ENCODE results near the gene PRELP. TPM values are rescaled to one million over a fixed set of nuclear protein-coding genes. Genes with fewer than 3 reads are reported as not detected.

PRELP gene
- total and polyA plus RNA-seq, 10 of the 15 experiments (the other 5 are each of a cell fraction or from before 2014, with no cell fraction given) = 0.03 to 0.05 TPM; not detected in 8

- intact Hi-C loops (cut with micrococcal nuclease; ENCODE audit: unreplicated experiment) = no loop called here
- FAIRE-seq = no peak
- no peak for TF ChIP-seq TCF7 (IDR thresholded peaks at IDR 0.05; ENCODE audit: borderline replicate concordance)
- no peak for TF ChIP-seq YY1 (IDR thresholded peaks at IDR 0.05; ENCODE audit: low read depth, low read length)
- TF ChIP-seq, protein P1, sequence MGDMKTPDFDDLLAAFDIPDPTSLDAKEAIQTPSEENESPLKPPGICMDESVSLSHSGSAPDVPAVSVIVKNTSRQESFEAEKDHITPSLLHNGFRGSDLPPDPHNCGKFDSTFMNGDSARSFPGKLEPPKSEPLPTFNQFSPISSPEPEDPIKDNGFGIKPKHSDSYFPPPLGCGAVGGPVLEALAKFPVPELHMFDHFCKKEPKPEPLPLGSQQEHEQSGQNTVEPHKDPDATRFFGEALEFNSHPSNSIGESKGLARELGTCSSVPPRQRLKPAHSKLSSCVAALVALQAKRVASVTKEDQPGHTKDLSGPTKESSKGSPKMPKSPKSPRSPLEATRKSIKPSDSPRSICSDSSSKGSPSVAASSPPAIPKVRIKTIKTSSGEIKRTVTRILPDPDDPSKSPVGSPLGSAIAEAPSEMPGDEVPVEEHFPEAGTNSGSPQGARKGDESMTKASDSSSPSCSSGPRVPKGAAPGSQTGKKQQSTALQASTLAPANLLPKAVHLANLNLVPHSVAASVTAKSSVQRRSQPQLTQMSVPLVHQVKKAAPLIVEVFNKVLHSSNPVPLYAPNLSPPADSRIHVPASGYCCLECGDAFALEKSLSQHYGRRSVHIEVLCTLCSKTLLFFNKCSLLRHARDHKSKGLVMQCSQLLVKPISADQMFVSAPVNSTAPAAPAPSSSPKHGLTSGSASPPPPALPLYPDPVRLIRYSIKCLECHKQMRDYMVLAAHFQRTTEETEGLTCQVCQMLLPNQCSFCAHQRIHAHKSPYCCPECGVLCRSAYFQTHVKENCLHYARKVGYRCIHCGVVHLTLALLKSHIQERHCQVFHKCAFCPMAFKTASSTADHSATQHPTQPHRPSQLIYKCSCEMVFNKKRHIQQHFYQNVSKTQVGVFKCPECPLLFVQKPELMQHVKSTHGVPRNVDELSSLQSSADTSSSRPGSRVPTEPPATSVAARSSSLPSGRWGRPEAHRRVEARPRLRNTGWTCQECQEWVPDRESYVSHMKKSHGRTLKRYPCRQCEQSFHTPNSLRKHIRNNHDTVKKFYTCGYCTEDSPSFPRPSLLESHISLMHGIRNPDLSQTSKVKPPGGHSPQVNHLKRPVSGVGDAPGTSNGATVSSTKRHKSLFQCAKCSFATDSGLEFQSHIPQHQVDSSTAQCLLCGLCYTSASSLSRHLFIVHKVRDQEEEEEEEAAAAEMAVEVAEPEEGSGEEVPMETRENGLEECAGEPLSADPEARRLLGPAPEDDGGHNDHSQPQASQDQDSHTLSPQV (IDR thresholded peaks at IDR 0.05) = no peak
- TF ChIP-seq E2F4 (IDR thresholded peaks at IDR 0.05; ENCODE audit: low read depth, low read length) = no peak
- no peak for TF ChIP-seq HDAC6 (IDR thresholded peaks at IDR 0.05; ENCODE audit: unreplicated experiment)
- TF ChIP-seq ZNF217 (IDR thresholded peaks at IDR 0.05) = no peak
- TF ChIP-seq SUPT20H (IDR thresholded peaks at IDR 0.05; ENCODE audit: borderline replicate concordance, control insufficient read depth, low read depth, low read length) = no peak
- Histone ChIP-seq H3K27me3 (replicated peaks in 1 of 2; ENCODE audit: control insufficient read depth in 2 of 2, insufficient read depth in 2 of 2, low read length in 1 of 2) (no peaks in the 10 kb centered on the region; a peak in 2 of 4 replicates), H4K20me1 (ENCODE audit: control insufficient read depth, insufficient read depth) (no peaks in the 10 kb centered on the region), H3K79me2 (ENCODE audit: control insufficient read depth, insufficient read depth, low read length) (no peaks in the 10 kb centered on the region), H3K9ac (ENCODE audit: control insufficient read depth, insufficient read depth, low read length) (no peak overlapping the region), H3K4me2 (ENCODE audit: control insufficient read depth, insufficient read depth) (no peak overlapping the region), H3K36me3 (ENCODE audit: control insufficient read depth in 2 of 2, insufficient read depth in 2 of 2, low read length in 1 of 2) (no peaks in the 10 kb centered on the region), H3K9me3 (replicated peaks; ENCODE audit: control insufficient read depth, insufficient read depth, low read length) (no peaks in the 10 kb centered on the region), H3K4me3 (no peak overlapping the region), H3K4me1 (ENCODE audit: control insufficient read depth, insufficient read depth, low read length) (no peaks in the 10 kb centered on the region), H3K27ac (ENCODE audit: control insufficient read depth, insufficient read depth) (no peak overlapping the region), H2AFZ (ENCODE audit: control insufficient read depth, low read depth, low read length) (no peak overlapping the region)
- ChIA-PET RAD21 (ENCODE audit: unreplicated experiment) (interaction anchor here (2.1 kb wide), 1 partner anchor 23 kb away, joined by 17 read pairs; no protein-coding TSS in a partner anchor), CTCF (interaction anchor here (1.6 to 7.3 kb wide), 5 partner anchors 14 to 200 kb away, joined by 3 to 82 read pairs (median 11); no protein-coding TSS in a partner anchor), POLR2A (interaction anchor here (0.5 to 1.0 kb wide), 2 partner anchors 12 to 18 kb away, joined by 4 read pairs; no protein-coding TSS in a partner anchor), SMC1A (ENCODE audit: uncharacterized antibody, unreplicated experiment) (interaction anchor here (1.4 to 2.8 kb wide), 2 partner anchors 11 to 24 kb away, joined by 4 to 6 read pairs; partner anchors contain the start of gene PRELP)
- DNase-seq (ENCODE audit: low read depth, low spot score) = no peak
- WGBS (ENCODE audit: insufficient coverage, insufficient replicate concordance, low lambda C conversion rate, missing lambda C conversion rate) = 53% methylated on average over 3 of the region's 3 CpGs
- in situ Hi-C loops (cut with MboI) = no loop called here
- ATAC-seq = no peak
- no TSS peak for BruUV-seq (replicated peaks)
Measured at GRCh38 chr1:203464743-203465142, 10.9 kb upstream of the PRELP start.

All from GM12878 (cell line).